GM03348 (cell line): ENCODE data around the gene FAM13A.

ENCODE experiments used
- DNase-seq: peaks from one replicate; pipeline ENCODE4 v3.0.0; 2012; ENCODE audit warnings: low spot score

FAM13A gene

GRCh38 chr4:88812420-88812819 lies 244.6 kb downstream of the FAM13A start:
- no peak for DNase-seq

GRCh38 chr4:88811904-88812303 lies 245.1 kb downstream of the FAM13A start:
- no peak for DNase-seq

GRCh38 chr4:88810325-88810724 lies 246.7 kb downstream of the FAM13A start:
- no peak for DNase-seq

- no peak for DNase-seq
Measured at GRCh38 chr4:88809576-88810219, 247.3 kb downstream of the FAM13A start.

GRCh38 chr4:88809101-88809500 lies 247.9 kb downstream of the FAM13A start:
- no peak for DNase-seq

GRCh38 chr4:88807499-88807898 lies 249.5 kb downstream of the FAM13A start:
- no peak for DNase-seq

GRCh38 chr4:88804234-88804633 lies 252.8 kb downstream of the FAM13A start:
- DNase-seq = no peak

- peak; percentile 52 for DNase-seq
Measured at GRCh38 chr4:88803600-88804096, 253.3 kb downstream of the FAM13A start.

GRCh38 chr4:88802585-88803286 lies 254.2 kb downstream of the FAM13A start:
- no peak for DNase-seq

GRCh38 chr4:88802138-88802537 lies 254.8 kb downstream of the FAM13A start:
- no peak for DNase-seq

- DNase-seq = no peak
Measured at GRCh38 chr4:88799900-88800299, 257.1 kb downstream of the FAM13A start.

- no peak for DNase-seq
Measured at GRCh38 chr4:88797725-88798124, 259.3 kb downstream of the FAM13A start.

- no peak for DNase-seq
Measured at GRCh38 chr4:88796545-88796944, 260.4 kb downstream of the FAM13A start.

- DNase-seq = no peak
Measured at GRCh38 chr4:88794952-88795351, 262.0 kb downstream of the FAM13A start.

GRCh38 chr4:88794087-88794690 lies 262.8 kb downstream of the FAM13A start:
- DNase-seq = no peak

GRCh38 chr4:88793475-88793874 lies 263.5 kb downstream of the FAM13A start:
- no peak for DNase-seq

GRCh38 chr4:88792821-88793220 lies 264.2 kb downstream of the FAM13A start:
- no peak for DNase-seq

- DNase-seq = peak; percentile 58
Measured at GRCh38 chr4:88792268-88792781, 264.7 kb downstream of the FAM13A start.

- no peak for DNase-seq
Measured at GRCh38 chr4:88791274-88791673, 265.7 kb downstream of the FAM13A start.

- no peak for DNase-seq
Measured at GRCh38 chr4:88788895-88789294, 268.1 kb downstream of the FAM13A start.

- no peak for DNase-seq
Measured at GRCh38 chr4:88788424-88788823, 268.6 kb downstream of the FAM13A start.

GRCh38 chr4:88786011-88786410 lies 271.0 kb downstream of the FAM13A start:
- DNase-seq = no peak

- no peak for DNase-seq
Measured at GRCh38 chr4:88780389-88780788, 276.6 kb downstream of the FAM13A start.
